T-helper 17 cell (primary cell): ENCODE measurements around the gene MITD1. TPM values are rescaled to one million over a fixed set of nuclear protein-coding genes. Genes with fewer than 3 reads are reported as not detected.
A peak's percentile ranks its signal among the peaks of the same experiment; 100 is the strongest.
"Not testable (repeated sequence)": the region's sequence is repeated elsewhere in the genome, so short reads cannot be mapped to it uniquely, and the experiment has no call there.

Source experiments
- ATAC-seq: fragments of 150-1000 bp; cut with Tn5 transposase; 2 replicates; pipeline ENCODE4 v1.10.0; 2021; ENCODE audit warnings: mild to moderate bottlenecking, moderate library complexity
- DNase-seq, 3 donors: peaks; one replicate each; pipeline versions ENCODE4 v3.0.0 to v3.0.0-alpha.2; 2020 to 2021
- H3K9me3 ChIP-seq: one replicate; pipeline ENCODE4 v1.7.0; 2013; ENCODE audit warnings: low read length, mild to moderate bottlenecking; ENCODE audit not compliant: control insufficient read depth, poor library complexity, severe bottlenecking
- H3K27ac Mint-ChIP-seq: one replicate; pipeline ENCODE4 v1.8.0; 2022; ENCODE audit warnings: mild to moderate bottlenecking, moderate library complexity, mixed read lengths
- H3K27me3 Mint-ChIP-seq: one replicate; pipeline ENCODE4 v1.8.0; 2022; ENCODE audit warnings: mixed read lengths
- H3K36me3 Mint-ChIP-seq: one replicate; pipeline ENCODE4 v1.8.0; 2022; ENCODE audit warnings: low read depth, mixed read lengths
- H3K4me1 Mint-ChIP-seq: one replicate; pipeline ENCODE4 v1.8.0; 2022; ENCODE audit warnings: mild to moderate bottlenecking, mixed read lengths
- H3K4me3 Mint-ChIP-seq: one replicate; pipeline ENCODE4 v1.8.0; 2022; ENCODE audit warnings: mild to moderate bottlenecking, moderate library complexity, mixed read lengths
- total RNA-seq, 4 donors: library from RNA in 2 of 4; stranded (reverse) in 2 of 4; gene quantifications; one replicate each; pipeline ENCODE4 v1.2.3 and lab custom pipeline; 2022 to 2026

Gene MITD1
- total RNA-seq, 2 donors from 2014 or later: 24.5 to 26.4 TPM

- Mint-ChIP-seq H3K36me3 (peaks cover 2% of the 10 kb centered on the region), H3K27me3 (no peaks in the 10 kb centered on the region), H3K4me3 (peak within 1 kb of the TSS; percentile 97), H3K27ac (peak within 1 kb of the TSS; percentile 96), H3K4me1 (peaks cover 8% of the 10 kb centered on the region)
- ATAC-seq (peak; percentile 89), DNase-seq (peak; percentile 93 to 98 (median 98))
- no peaks in the 10 kb centered on the region for H3K9me3 ChIP-seq
Observed at GRCh38 chr2:99141110-99142108, 39.4 kb downstream of the MITD1 start, which contains the start of gene C2orf15. TSS of gene C2orf15 (plus strand) at chr2:99141707. CDS start at chr2:99150559, 8,852 bp downstream.

- Mint-ChIP-seq H3K27me3 (no peaks in the 10 kb centered on the region), H3K36me3 (peaks cover 2% of the 10 kb centered on the region), H3K27ac (peak overlapping the region; percentile 96), H3K4me3 (peak overlapping the region; percentile 97), H3K4me1 (peaks cover 8% of the 10 kb centered on the region)
- no peaks in the 10 kb centered on the region for H3K9me3 ChIP-seq
- ATAC-seq (no peak), DNase-seq (no peak)
Observed at GRCh38 chr2:99140860-99141109, 40.1 kb downstream of the MITD1 start.

GRCh38 chr2:99140056-99140859 is 40.6 kb downstream of the MITD1 start:
- Mint-ChIP-seq H3K4me3 (peak overlapping the region; percentile 97), H3K4me1 (peaks cover 8% of the 10 kb centered on the region), H3K27ac (peak overlapping the region; percentile 96), H3K27me3 (no peaks in the 10 kb centered on the region), H3K36me3 (peaks cover 2% of the 10 kb centered on the region)
- no peak for DNase-seq
- H3K9me3 ChIP-seq: no peaks in the 10 kb centered on the region
- no peak for ATAC-seq

- no peak for ATAC-seq
- Mint-ChIP-seq H3K4me3 (no peak overlapping the region), H3K27ac (no peak overlapping the region), H3K4me1 (peaks cover 8% of the 10 kb centered on the region), H3K36me3 (peaks cover 2% of the 10 kb centered on the region), H3K27me3 (no peaks in the 10 kb centered on the region)
- no peak for DNase-seq
- no peaks in the 10 kb centered on the region for H3K9me3 ChIP-seq
Observed at GRCh38 chr2:99139003-99139402, 41.9 kb downstream of the MITD1 start.

- not testable (repeated sequence) for H3K4me1 Mint-ChIP-seq, H3K36me3 Mint-ChIP-seq, DNase-seq, ATAC-seq, H3K4me3 Mint-ChIP-seq, H3K9me3 ChIP-seq, H3K27ac Mint-ChIP-seq, H3K27me3 Mint-ChIP-seq
Observed at GRCh38 chr2:99135044-99135556, 45.8 kb downstream of the MITD1 start.

- ATAC-seq (no peak), DNase-seq (no peak)
- no peaks in the 10 kb centered on the region for H3K4me1 Mint-ChIP-seq
- H3K27me3 Mint-ChIP-seq: no peaks in the 10 kb centered on the region
- no peak overlapping the region for H3K4me3 Mint-ChIP-seq
- H3K27ac Mint-ChIP-seq: no peak overlapping the region
- H3K36me3 Mint-ChIP-seq: peaks cover 2% of the 10 kb centered on the region
- no peaks in the 10 kb centered on the region for H3K9me3 ChIP-seq
Observed at GRCh38 chr2:99127981-99128380, 52.9 kb downstream of the MITD1 start.

Other genes starting within 250 kb of the MITD1 start
- under 1 TPM; 0.29 to 0.55 TPM for gene CRACDL, start 244.8 kb downstream of the MITD1 start, total RNA-seq
- gene C2orf15, start 39.4 kb downstream of the MITD1 start, total RNA-seq: 1 to 10 TPM; 2.4 to 2.7 TPM
- 1 to 10 TPM; 7.7 to 8.3 TPM for gene TSGA10, start 26.1 kb downstream of the MITD1 start, total RNA-seq
- gene LIPT1, start 26.1 kb downstream of the MITD1 start, total RNA-seq: 10 to 100 TPM in 1 of 2 donors, 1 to 10 TPM in 1; 9.7 to 11.0 TPM
- 10 to 100 TPM; 14.1 to 14.2 TPM for gene MRPL30, start 126 bp upstream of the MITD1 start, total RNA-seq
- not detected for gene LYG2, start 74.6 kb upstream of the MITD1 start, total RNA-seq
- gene LYG1, start 120.1 kb upstream of the MITD1 start, total RNA-seq: 1 to 10 TPM; 1.1 to 1.8 TPM
- 10 to 100 TPM in 1 of 2 donors, 1 to 10 TPM in 1; 9.0 to 10.1 TPM for gene TXNDC9, start 155.3 kb upstream of the MITD1 start, total RNA-seq
- gene EIF5B, start 156.3 kb upstream of the MITD1 start, total RNA-seq: 10 to 100 TPM; 35.9 to 36.2 TPM